ENCODE results near the gene EID1.

GRCh38 chr15:48871542-48871941 lies 6.4 kb upstream of the EID1 start:
- TF ChIP-seq REST (tag by site-specific recombination; IDR thresholded peaks at IDR 0.05) (no peak), ZBTB21 (tag by site-specific recombination; IDR thresholded peaks at IDR 0.05) (no peak), ZNF623 (tag by site-specific recombination; IDR thresholded peaks at IDR 0.05) (no peak), CTCF (tag by site-specific recombination; IDR thresholded peaks at IDR 0.05) (no peak), MEIS1 (CRISPR knock-in tag; IDR thresholded peaks at IDR 0.05; ENCODE audit: borderline replicate concordance) (no peak), ZNF426 (tag by site-specific recombination; IDR thresholded peaks at IDR 0.05) (no peak), REPIN1 (tag by site-specific recombination; IDR thresholded peaks at IDR 0.05; ENCODE audit: low read depth) (no peak), PRDM4 (tag by site-specific recombination; IDR thresholded peaks at IDR 0.05) (no peak), ZNF175 (tag by site-specific recombination; IDR thresholded peaks at IDR 0.05) (no peak), ZNF571 (tag by site-specific recombination; IDR thresholded peaks at IDR 0.05) (no peak), ZNF501 (tag by site-specific recombination; IDR thresholded peaks at IDR 0.05) (no peak), ZNF658 (tag by site-specific recombination; IDR thresholded peaks at IDR 0.05) (no peak)
